Calu3 (cell line): ENCODE data around the gene TNFRSF18. TPM values are rescaled to one million over a fixed set of nuclear protein-coding genes. Genes with fewer than 3 reads are reported as not detected.

ENCODE experiments used
- Bru-seq: library from RNA; stranded (reverse); fragments of 400-500 nt; gene quantifications from one replicate; lab custom pipeline; 2021; lab: Mats Ljungman, UMichigan
- BruChase-seq, 2 experiments: library from RNA; stranded (reverse); fragments of 400-500 nt; gene quantifications; one replicate each; lab custom pipeline; 2021; lab: Mats Ljungman, UMichigan
- BruUV-seq: library from RNA; stranded (reverse); fragments of 400-500 nt; replicated peaks from 2 replicates; lab custom pipeline; 2021; lab: Mats Ljungman, UMichigan
- CTCF ChIA-PET: fragments of 300-600 bp; sonication (Branson Sonifier 250); formaldehyde crosslinking; loops from one replicate; lab custom pipeline; 2022; ENCODE audit warnings: antibody characterized with exemption; lab: Charles Lee
- DNase-seq: peaks from one replicate; pipeline ENCODE4 v3.0.0; 2022
- H3K27ac Mint-ChIP-seq: one replicate; pipeline ENCODE4 v1.8.0; 2022; ENCODE audit warnings: mixed read lengths; ENCODE audit not compliant: unreplicated experiment
- H3K27me3 Mint-ChIP-seq: one replicate; pipeline ENCODE4 v1.8.0; 2022; ENCODE audit warnings: mixed read lengths; ENCODE audit not compliant: unreplicated experiment
- H3K36me3 Mint-ChIP-seq: one replicate; pipeline ENCODE4 v1.8.0; 2022; ENCODE audit warnings: mild to moderate bottlenecking, moderate library complexity, mixed read lengths; ENCODE audit not compliant: insufficient read depth, unreplicated experiment
- H3K4me1 Mint-ChIP-seq: one replicate; pipeline ENCODE4 v1.8.0; 2022; ENCODE audit warnings: mild to moderate bottlenecking, low read depth, mixed read lengths; ENCODE audit not compliant: unreplicated experiment
- H3K4me3 Mint-ChIP-seq: one replicate; pipeline ENCODE4 v1.8.0; 2022; ENCODE audit warnings: mild to moderate bottlenecking, low read depth, moderate library complexity, mixed read lengths; ENCODE audit not compliant: unreplicated experiment
- H3K9me3 Mint-ChIP-seq: one replicate; pipeline ENCODE4 v1.8.0; 2022; ENCODE audit warnings: low read depth, mixed read lengths; ENCODE audit not compliant: unreplicated experiment
- intact Hi-C: fragments of 100-400 bp; cut with micrococcal nuclease; formaldehyde crosslinking; loops from one replicate; pipeline ENCODE4 v1.10.0; 2022; ENCODE audit not compliant: unreplicated experiment
- long read RNA-seq: library from polyadenylated mRNA; stranded (forward); transcript quantifications from one replicate; pipeline ENCODE4 v2.0.0, GENCODE V29; 2022
- total RNA-seq: library from RNA; stranded (reverse); gene quantifications from 2 replicates; pipeline ENCODE4 v1.2.3, GENCODE V29; 2022
- TF ChIP-seq, protein P1 (sequence below): fragments of 200-600 bp; IDR thresholded peaks from one replicate; pipeline ENCODE4 v1.8.0; 2022; ENCODE audit warnings: antibody characterized with exemption; ENCODE audit not compliant: unreplicated experiment

Gene TNFRSF18
- total RNA-seq (0.66 TPM in 1 of 2 replicates, not detected in the other), Bru-seq, nascent RNA (percentile 5 among the genes with signal in this experiment), BruChase-seq, experiment 1, labeled RNA remaining after a 6-hour chase (percentile 13 among the genes with signal in this experiment), BruChase-seq, experiment 2, labeled RNA remaining after a 2-hour chase (percentile 10 among the genes with signal in this experiment)
- long read RNA-seq, result 0 reads

DNA sequence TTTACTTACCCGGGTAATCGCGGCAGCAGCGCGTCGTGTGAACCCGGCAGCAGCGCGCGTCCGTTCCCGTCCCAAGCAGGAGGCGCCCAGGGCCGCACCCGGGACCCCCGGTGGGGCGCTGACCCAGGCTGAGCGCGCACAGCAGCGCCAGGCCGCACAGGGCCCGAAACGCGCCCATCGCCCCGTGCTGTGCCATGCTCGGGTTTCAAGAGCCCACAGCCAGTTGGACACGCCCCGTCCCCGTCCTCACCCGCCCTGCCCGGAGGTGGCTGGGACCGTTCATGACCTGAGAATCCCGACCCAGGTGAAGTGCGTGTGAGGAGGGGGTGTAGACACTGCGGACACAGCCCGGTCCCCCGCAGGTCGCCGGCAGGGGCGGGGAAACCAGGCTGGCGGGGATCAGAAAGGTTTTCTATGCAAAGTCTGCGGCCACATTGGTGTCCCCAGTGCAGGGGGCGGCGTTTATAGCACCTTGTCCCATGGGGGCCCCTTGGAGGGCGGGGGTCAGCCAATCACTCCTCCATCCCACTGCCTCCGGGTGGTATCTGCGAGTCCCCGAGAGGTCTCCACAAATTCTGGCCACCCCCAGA, at the start of gene TNFRSF18:
TSS of gene TNFRSF18 (minus strand) at position 217 of the 590 bp plus-strand sequence. CDS start at position 196, 21 bp downstream.
- H3K27ac Mint-ChIP-seq, result no peak within 1 kb of the TSS
- peaks cover 8% of the 10 kb centered on the region for H3K4me1 Mint-ChIP-seq
- BruUV-seq, result no TSS peak
- intact Hi-C loops, result no loop called here
- peaks cover 25% of the 10 kb centered on the region for H3K27me3 Mint-ChIP-seq
- CTCF ChIA-PET, result no interaction called here
- DNase-seq, result peak; percentile 47
- H3K9me3 Mint-ChIP-seq, result no peaks in the 10 kb centered on the region
- TF ChIP-seq, protein P1, sequence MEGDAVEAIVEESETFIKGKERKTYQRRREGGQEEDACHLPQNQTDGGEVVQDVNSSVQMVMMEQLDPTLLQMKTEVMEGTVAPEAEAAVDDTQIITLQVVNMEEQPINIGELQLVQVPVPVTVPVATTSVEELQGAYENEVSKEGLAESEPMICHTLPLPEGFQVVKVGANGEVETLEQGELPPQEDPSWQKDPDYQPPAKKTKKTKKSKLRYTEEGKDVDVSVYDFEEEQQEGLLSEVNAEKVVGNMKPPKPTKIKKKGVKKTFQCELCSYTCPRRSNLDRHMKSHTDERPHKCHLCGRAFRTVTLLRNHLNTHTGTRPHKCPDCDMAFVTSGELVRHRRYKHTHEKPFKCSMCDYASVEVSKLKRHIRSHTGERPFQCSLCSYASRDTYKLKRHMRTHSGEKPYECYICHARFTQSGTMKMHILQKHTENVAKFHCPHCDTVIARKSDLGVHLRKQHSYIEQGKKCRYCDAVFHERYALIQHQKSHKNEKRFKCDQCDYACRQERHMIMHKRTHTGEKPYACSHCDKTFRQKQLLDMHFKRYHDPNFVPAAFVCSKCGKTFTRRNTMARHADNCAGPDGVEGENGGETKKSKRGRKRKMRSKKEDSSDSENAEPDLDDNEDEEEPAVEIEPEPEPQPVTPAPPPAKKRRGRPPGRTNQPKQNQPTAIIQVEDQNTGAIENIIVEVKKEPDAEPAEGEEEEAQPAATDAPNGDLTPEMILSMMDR, result no peak
- H3K36me3 Mint-ChIP-seq, result no peaks in the 10 kb centered on the region
- H3K4me3 Mint-ChIP-seq, result peak within 1 kb of the TSS; percentile 45

GRCh38 chr1:1255611-1256010, 49.2 kb upstream of the TNFRSF18 start:
- intact Hi-C loops, result no loop called here
- no peak overlapping the region for H3K4me3 Mint-ChIP-seq
- H3K4me1 Mint-ChIP-seq, result no peaks in the 10 kb centered on the region
- CTCF ChIA-PET, result no interaction called here
- no peak for DNase-seq
- H3K27ac Mint-ChIP-seq, result no peak overlapping the region
- TF ChIP-seq, protein P1, result no peak
- no peaks in the 10 kb centered on the region for H3K9me3 Mint-ChIP-seq
- H3K36me3 Mint-ChIP-seq, result peaks cover 52% of the 10 kb centered on the region
- BruUV-seq, result no TSS peak
- no peaks in the 10 kb centered on the region for H3K27me3 Mint-ChIP-seq

GRCh38 chr1:1255078-1255477, 48.7 kb upstream of the TNFRSF18 start:
- Mint-ChIP-seq H3K4me1 (no peaks in the 10 kb centered on the region), H3K27me3 (no peaks in the 10 kb centered on the region), H3K27ac (no peak overlapping the region), H3K4me3 (no peak overlapping the region), H3K9me3 (no peaks in the 10 kb centered on the region), H3K36me3 (peaks cover 48% of the 10 kb centered on the region)
- TF ChIP-seq, protein P1, result no peak
- BruUV-seq, result no TSS peak
- intact Hi-C loops, result no loop called here
- CTCF ChIA-PET, result no interaction called here
- no peak for DNase-seq

GRCh38 chr1:1254667-1254998, 48.2 kb upstream of the TNFRSF18 start:
- CTCF ChIA-PET, result no interaction called here
- no peaks in the 10 kb centered on the region for H3K9me3 Mint-ChIP-seq
- H3K4me3 Mint-ChIP-seq, result no peak overlapping the region
- no TSS peak for BruUV-seq
- H3K4me1 Mint-ChIP-seq, result no peaks in the 10 kb centered on the region
- H3K27ac Mint-ChIP-seq, result no peak overlapping the region
- no peaks in the 10 kb centered on the region for H3K27me3 Mint-ChIP-seq
- TF ChIP-seq, protein P1, result no peak
- no peak for DNase-seq
- peaks cover 45% of the 10 kb centered on the region for H3K36me3 Mint-ChIP-seq
- intact Hi-C loops, result no loop called here
